ENCODE data around the gene CST6.

The CST6 gene

DNA sequence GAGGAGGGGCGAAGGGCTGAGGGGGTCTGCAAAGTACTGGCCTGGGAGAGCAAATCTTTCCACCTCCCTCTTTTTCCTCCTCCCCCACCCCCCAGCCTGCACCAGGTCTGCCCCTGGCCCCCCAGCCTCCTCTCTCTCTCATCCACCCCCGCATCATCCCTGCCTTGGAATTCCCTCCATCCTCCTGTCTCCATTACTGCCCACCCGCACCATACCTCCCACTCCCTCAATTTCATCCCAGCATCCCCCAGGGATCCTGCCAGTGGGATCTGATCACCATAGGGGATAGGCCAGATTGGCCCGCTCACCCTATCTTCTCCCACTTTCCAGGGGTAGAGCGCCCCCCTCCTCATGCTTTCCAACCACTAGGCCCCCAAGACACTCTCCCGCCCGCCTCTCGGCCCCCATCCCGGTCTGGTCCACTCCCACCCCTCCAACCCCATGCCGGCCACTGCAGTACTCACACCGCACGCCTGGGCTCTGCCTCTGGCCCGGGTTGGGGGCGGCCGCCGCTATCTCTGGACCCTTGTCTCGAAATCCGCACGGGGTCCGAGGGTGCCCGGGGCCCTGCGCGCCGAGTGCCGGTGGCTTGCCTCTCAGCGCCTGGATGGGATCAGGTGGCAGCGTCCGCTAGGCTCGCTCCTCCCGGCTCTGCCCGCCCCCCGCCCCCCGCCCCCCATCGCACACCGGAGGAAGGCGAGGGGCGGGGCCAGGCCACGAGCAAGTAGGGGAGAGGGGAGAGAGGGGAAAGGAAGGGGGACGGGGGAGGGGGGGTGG is 36.9 kb downstream of the CST6 start, which contains the start of gene GAL3ST3:
TSS of gene GAL3ST3 (minus strand) at position 615 of the 777 bp plus-strand sequence. CDS start 3,746 bp downstream, outside the sequence.
- no peak for DNase-seq

DNA sequence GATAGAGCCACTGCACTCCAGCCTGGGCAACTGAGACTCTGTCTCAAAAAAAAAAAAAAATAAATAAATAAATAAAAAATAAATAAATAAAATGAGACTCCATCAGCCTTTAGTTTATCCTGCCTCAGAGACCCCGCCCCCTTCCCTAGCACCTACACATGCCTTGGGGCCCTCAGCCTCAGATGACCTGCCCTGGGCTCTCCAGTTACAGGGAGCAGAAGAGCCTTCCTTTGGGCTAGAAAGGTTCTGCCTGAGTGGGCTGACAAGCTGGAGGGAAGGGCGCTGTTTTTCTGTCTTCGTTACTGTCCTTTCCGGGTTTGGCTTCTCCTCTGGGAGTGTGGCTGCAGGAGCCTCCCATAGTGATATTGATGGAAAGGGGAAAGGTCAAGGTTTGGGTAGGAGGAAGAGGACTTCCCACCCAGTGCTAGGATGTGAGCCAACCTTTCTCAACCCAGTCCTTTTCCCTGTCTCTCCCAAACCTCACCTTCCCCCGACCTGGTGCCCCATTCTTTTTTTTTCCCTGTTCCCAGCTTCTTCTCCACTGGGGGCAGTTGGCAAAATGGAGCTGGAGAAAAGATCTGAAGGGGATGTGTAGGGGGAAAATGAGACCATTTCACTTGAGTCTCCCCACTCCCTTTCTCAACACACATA is 38.9 kb downstream of the CST6 start:
- no peak for DNase-seq

DNA sequence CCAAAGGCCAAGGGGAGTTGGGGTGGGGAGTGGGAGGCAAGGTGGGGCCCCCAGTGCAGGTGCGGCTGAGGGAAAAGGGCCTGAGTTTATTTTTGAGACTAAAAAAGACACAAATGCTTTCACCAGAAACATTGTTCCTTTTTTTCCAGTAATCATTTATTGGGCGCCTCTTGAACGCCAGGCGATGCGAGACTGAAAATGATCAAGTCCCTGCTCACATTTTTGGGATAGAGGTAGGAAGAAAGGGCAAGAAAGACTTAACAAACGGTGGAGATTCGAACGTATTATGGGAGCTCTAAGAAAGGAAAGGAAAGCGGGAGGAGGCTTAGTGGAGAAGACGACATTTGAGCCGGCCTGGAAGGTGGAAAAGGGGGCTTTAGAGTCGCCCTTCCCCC is 39.6 kb downstream of the CST6 start:
- DNase-seq: no peak

DNA sequence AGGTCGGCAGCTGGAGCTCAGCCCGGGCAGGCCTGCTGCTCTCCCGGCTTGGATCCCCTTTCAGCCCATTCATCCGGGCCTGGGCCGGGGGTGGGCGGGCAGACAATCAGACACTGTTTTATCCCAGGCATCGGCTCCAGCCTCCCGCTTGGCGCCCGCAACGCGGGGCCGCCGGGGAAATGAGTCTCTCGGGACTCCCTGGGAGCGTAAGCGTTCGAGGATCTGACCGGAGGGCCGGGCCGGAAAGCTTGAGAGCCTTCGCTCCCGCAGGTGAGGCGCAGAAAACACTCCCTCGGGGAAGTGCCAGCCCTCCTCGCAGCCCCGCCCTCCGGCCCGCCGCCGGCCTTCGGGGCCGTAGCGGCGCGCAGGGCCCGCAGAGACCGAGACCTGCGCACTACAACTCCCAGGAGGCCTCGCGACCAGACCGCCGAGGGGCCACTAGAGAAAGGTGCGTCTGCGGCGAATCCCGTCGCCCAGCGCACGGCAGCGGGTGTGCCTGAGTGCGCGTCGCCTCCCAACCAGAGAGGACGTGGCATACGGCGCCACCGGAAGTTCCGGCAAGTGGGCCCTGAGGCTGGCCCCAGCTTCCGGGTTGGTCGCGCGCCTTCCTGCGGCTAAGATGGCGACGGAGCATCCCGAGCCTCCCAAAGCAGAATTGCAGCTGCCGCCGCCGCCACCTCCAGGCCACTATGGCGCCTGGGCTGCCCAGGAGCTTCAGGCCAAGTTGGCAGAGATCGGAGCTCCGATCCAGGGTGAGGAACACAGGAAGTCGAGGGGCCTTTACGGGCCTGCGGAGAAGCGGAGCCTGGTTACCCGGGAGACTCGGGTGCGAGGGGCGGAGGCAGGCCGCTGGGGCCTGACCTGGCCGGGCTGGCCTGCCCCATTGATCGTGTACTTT is 40.2 kb downstream of the CST6 start, which contains the start of gene SF3B2:
TSS of gene SF3B2 (plus strand) at position 599 of the 898 bp plus-strand sequence. CDS start at position 620, 21 bp downstream.
- peak; percentile 99 for DNase-seq

DNA sequence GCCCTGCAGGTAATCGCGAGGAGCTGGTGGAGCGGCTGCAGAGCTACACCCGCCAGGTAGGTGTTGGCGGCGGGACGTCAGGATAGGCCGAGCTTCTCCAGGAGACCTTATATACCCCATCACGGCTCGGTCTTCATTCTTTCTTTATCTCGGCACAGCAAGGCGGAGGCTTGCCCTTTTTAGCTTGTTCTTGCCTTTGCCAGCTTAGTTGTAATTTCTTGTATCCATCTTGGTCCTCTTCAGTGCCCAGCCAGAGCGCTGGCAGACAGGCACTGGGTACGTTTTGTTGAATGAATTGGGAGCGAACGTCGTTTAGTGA is 40.8 kb downstream of the CST6 start:
- DNase-seq: no peak

DNA sequence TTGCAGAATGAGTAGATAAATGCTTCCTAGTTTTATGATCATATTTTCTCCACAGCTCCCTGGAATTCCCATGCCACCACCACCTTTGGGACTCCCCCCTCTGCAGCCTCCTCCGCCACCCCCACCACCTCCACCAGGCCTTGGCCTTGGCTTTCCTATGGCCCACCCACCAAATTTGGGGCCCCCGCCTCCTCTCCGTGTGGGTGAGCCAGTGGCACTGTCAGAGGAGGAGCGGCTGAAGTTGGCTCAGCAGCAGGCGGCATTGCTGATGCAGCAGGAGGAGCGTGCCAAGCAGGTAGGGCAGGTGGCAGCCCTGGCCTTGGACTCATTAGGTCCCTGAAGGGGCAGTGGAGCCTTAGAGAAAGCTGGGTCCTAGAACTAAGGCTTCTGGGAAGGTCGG is 43.2 kb downstream of the CST6 start:
- DNase-seq: no peak

DNA sequence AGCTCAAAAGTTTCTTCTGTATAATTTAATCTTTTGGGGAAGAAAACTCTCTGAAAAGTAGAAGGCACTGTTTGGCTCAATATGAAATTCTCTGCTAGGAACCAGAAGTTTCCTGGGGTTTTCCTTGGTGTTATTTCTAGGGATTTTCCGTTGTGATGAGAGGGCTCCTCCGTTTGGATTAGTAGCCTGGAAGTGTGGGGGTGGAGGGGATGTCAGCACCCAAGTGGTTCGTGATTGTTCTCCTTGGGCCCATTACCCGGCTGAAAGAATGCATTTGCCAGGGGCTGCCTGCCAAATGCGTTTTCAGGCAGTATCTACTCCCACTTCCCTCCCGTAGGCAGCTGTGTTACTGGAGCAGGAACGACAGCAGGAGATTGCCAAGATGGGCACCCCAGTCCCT is 44.7 kb downstream of the CST6 start:
- no peak for DNase-seq

DNA sequence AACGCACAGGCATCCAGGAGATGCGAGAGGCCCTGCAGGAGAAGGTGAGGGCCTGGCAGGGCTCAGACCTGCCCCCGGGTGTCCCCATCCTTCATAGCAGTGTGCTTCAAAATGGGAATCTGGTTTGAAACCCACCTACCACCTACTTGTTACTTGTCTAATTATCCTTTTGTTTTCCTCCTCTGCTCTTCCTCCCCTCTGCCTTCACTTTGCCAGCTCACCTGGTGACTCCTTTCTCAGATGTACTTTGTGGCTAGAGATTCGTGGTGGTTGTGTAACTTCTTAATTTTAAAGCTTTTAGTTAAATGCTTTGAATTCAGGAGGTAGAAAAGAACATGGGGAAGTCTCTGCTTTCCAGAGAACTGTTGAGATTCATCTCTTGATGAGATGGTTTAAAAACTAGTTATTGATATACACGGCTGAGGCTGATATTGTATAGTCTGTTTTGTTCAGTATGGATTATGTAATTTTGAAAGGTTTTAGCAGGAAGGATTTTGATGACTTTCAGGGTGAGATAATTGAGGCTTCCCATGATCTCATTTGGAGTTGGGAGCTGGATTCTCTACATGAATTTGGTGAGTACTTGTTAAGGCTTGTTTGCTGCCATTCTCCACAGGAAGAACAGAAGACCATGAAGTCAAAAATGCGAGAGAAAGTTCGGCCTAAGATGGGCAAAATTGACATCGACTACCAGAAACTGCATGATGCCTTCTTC is 48.3 kb downstream of the CST6 start:
- no peak for DNase-seq

DNA sequence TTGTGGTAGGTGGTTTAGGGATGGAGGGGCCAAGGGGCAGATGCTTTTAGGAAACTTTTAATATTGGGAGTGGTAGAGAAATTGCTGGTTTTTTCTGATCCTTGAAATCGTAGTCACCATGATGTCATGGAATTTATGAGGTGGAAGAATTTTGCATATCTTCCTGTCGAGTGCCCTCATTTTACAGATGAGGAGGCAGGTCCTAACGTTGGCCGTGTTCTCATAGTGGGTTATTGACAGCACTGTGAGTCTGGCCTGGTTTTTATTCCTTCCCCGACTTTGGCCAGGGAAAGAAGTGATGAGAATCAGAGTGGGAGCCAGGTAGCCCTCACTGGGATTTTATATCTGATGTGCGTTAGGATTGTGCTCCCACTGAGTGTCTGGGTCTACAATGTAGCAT is 49.5 kb downstream of the CST6 start:
- DNase-seq: peak; percentile 44

DNA sequence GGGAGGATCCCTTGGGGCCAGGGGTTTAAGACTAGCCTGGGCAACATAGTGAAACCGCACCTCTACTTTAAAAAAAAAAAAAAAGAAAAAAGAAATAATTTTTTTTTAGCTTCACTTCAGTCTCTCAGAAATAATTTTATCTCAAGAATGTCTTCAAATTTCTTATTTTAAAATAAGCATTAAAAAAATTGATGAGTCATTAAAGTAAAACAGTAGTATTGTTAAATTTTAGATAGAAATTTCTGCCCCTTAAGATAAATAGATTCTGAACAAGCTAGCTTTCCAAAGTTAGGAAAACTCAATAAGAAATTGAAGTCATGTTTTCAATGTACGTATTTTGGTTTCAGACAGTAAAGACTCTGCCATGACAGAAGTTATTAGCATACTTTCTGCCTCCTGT is 50.6 kb downstream of the CST6 start:
- DNase-seq: no peak

Measured in activated effector memory CD4-positive, alpha-beta T cell treated with anti-CD3 and anti-CD28 coated beads, Interleukin-2, amount 50 U/mL, for 16 hours (primary cell).